Fibroblast of lung (primary cell): Measurements from ENCODE around the gene OR52I1. TPM values are rescaled to one million over a fixed set of nuclear protein-coding genes. Genes with fewer than 3 reads are reported as not detected.

Experiments
- DNase-seq, 2 donors: peaks; one replicate each; pipeline versions ENCODE4 v3.0.0 to v3.0.0-alpha.2; 2010; ENCODE audit warnings: low read depth in 2 of 2
- H2AFZ ChIP-seq: 2 replicates; pipeline ENCODE4 v1.5.1; 2012; ENCODE audit warnings: low read length, control low read depth, inconsistent platforms
- H3K27ac ChIP-seq: 2 replicates; pipeline ENCODE4 v1.5.1; 2011; ENCODE audit warnings: low read length, control low read depth; ENCODE audit not compliant: insufficient read depth
- H3K27me3 ChIP-seq: 2 replicates; pipeline ENCODE4 v1.5.1; 2011; ENCODE audit warnings: mild to moderate bottlenecking, low read length; ENCODE audit not compliant: control insufficient read depth, insufficient read depth
- H3K36me3 ChIP-seq: 2 replicates; pipeline ENCODE4 v1.5.1; 2011; ENCODE audit warnings: low read length; ENCODE audit not compliant: control insufficient read depth, insufficient read depth
- H3K4me1 ChIP-seq: 2 replicates; pipeline ENCODE4 v1.5.1; 2011; ENCODE audit warnings: low read length; ENCODE audit not compliant: control insufficient read depth, insufficient read depth; ENCODE audit errors: extremely low read depth
- H3K4me2 ChIP-seq: 2 replicates; pipeline ENCODE4 v1.5.1; 2011; ENCODE audit warnings: low read length, control low read depth; ENCODE audit not compliant: insufficient read depth; ENCODE audit errors: extremely low read depth
- H3K4me3 ChIP-seq, 4 experiments: fragments of 200-600 bp in 1 of 4; sonication (generic) in 1 of 4; replicated peaks in 1 of 4; 2 replicates each; pipeline ENCODE4 v1.5.1; 2011 to 2016; ENCODE audit warnings: low read length in 4 of 4, low read depth in 3 of 4, mild to moderate bottlenecking in 3 of 4, control low read depth in 2 of 4, inconsistent platforms in 1 of 4, mixed read lengths in 1 of 4; ENCODE audit not compliant: insufficient read depth in 1 of 4; ENCODE audit errors: control extremely low read depth in 1 of 4
- H3K79me2 ChIP-seq: 2 replicates; pipeline ENCODE4 v1.5.1; 2012; ENCODE audit warnings: mild to moderate bottlenecking, low read length, inconsistent platforms; ENCODE audit not compliant: control insufficient read depth, insufficient read depth
- H3K9ac ChIP-seq: 2 replicates; pipeline ENCODE4 v1.5.1; 2011; ENCODE audit warnings: mild to moderate bottlenecking, low read length, control low read depth; ENCODE audit not compliant: insufficient read depth
- H3K9me3 ChIP-seq: 2 replicates; pipeline ENCODE4 v1.5.1; 2012; ENCODE audit warnings: low read depth, low read length; ENCODE audit not compliant: control insufficient read depth, insufficient read depth
- H4K20me1 ChIP-seq: 2 replicates; pipeline ENCODE4 v1.5.1; 2011; ENCODE audit warnings: low read length; ENCODE audit not compliant: control insufficient read depth, insufficient read depth; ENCODE audit errors: extremely low read depth
- EZH2 ChIP-seq: IDR thresholded peaks from 2 replicates; pipeline ENCODE4 v1.5.1; 2012; ENCODE audit warnings: low read length, control low read depth, mild to moderate bottlenecking; ENCODE audit errors: missing control alignments
- polyA minus RNA-seq: library from RNA; depleted of rRNA, polyadenylated mRNA; stranded (reverse); fragments of >200 nt; gene quantifications from 2 replicates; pipeline ENCODE4 v1.2.3, GENCODE V29; 2011; ENCODE audit warnings: low replicate concordance
- polyA plus RNA-seq, 2 donors: library from polyadenylated mRNA; depleted of rRNA in 1 of 2; stranded (reverse) in 1 of 2; unstranded in 1 of 2; fragments of >200 nt; gene quantifications; 2 replicates each; pipeline ENCODE4 v1.2.1, GENCODE V29; 2011 to 2012; ENCODE audit warnings: missing spikeins in 1 of 2
- total RNA-seq: library from RNA; depleted of rRNA; stranded (reverse); fragments of >200 nt; gene quantifications from 2 replicates; pipeline ENCODE4 v1.2.1, GENCODE V29; 2014
- TF ChIP-seq, protein P1 (sequence below), 2 donors: IDR thresholded peaks in 1 of 2; conservative IDR thresholded peaks in 1 of 2; 1 replicate in 1 of 2; 2 replicates in 1 of 2; pipeline ENCODE4 v1.5.1; 2011 to 2012; ENCODE audit warnings: low read length in 2 of 2, control low read depth in 1 of 2, inconsistent platforms in 1 of 2, low read depth in 1 of 2, mild to moderate bottlenecking in 1 of 2

OR52I1 gene, protein sequence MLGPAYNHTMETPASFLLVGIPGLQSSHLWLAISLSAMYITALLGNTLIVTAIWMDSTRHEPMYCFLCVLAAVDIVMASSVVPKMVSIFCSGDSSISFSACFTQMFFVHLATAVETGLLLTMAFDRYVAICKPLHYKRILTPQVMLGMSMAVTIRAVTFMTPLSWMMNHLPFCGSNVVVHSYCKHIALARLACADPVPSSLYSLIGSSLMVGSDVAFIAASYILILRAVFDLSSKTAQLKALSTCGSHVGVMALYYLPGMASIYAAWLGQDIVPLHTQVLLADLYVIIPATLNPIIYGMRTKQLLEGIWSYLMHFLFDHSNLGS
- total RNA-seq: not detected in 2 replicates
- not detected in 2 replicates for polyA plus RNA-seq
- polyA plus RNA-seq (2012): not detected in 2 replicates
- not detected in 2 replicates for polyA minus RNA-seq

- no peak within 1 kb of the TSS for H2AFZ ChIP-seq
- no peak within 1 kb of the TSS for H3K4me3 ChIP-seq
- no peaks in the 10 kb centered on the region for H3K9me3 ChIP-seq
- TF ChIP-seq, protein P1, sequence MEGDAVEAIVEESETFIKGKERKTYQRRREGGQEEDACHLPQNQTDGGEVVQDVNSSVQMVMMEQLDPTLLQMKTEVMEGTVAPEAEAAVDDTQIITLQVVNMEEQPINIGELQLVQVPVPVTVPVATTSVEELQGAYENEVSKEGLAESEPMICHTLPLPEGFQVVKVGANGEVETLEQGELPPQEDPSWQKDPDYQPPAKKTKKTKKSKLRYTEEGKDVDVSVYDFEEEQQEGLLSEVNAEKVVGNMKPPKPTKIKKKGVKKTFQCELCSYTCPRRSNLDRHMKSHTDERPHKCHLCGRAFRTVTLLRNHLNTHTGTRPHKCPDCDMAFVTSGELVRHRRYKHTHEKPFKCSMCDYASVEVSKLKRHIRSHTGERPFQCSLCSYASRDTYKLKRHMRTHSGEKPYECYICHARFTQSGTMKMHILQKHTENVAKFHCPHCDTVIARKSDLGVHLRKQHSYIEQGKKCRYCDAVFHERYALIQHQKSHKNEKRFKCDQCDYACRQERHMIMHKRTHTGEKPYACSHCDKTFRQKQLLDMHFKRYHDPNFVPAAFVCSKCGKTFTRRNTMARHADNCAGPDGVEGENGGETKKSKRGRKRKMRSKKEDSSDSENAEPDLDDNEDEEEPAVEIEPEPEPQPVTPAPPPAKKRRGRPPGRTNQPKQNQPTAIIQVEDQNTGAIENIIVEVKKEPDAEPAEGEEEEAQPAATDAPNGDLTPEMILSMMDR (conservative IDR thresholded peaks at IDR 0.05 in 1 of 2, IDR thresholded peaks at IDR 0.05 in 1 of 2; ENCODE audit: low read depth in 1 of 2, low read length in 2 of 2): no peak
- no peak for TF ChIP-seq EZH2
- H3K36me3 ChIP-seq: no peaks in the 10 kb centered on the region
- no peaks in the 10 kb centered on the region for H4K20me1 ChIP-seq
- H3K27me3 ChIP-seq: no peaks in the 10 kb centered on the region
- H3K9ac ChIP-seq: no peak within 1 kb of the TSS
- no peak within 1 kb of the TSS for H3K4me2 ChIP-seq
- no peaks in the 10 kb centered on the region for H3K79me2 ChIP-seq
- no peak for DNase-seq
- no peak within 1 kb of the TSS for H3K27ac ChIP-seq
- H3K4me1 ChIP-seq: no peaks in the 10 kb centered on the region
Observed at GRCh38 chr11:4593739-4594138, at the start of gene OR52I1. Gene OR52I1 (plus strand): TSS chr11:4594039. CDS start chr11:4594039, 0 bp downstream.

GRCh38 chr11:4544891-4545290 is 48.9 kb upstream of the OR52I1 start, which contains the start of gene OR52M1:
Gene OR52M1 (plus strand): TSS chr11:4545191. CDS start chr11:4545191, 0 bp downstream.
- no peaks in the 10 kb centered on the region for H3K36me3 ChIP-seq
- no peak within 1 kb of the TSS for H3K4me2 ChIP-seq
- H3K9ac ChIP-seq: no peak within 1 kb of the TSS
- no peak within 1 kb of the TSS for H3K4me3 ChIP-seq
- TF ChIP-seq, protein P1 (conservative IDR thresholded peaks at IDR 0.05 in 1 of 2, IDR thresholded peaks at IDR 0.05 in 1 of 2; ENCODE audit: low read depth in 1 of 2, low read length in 2 of 2): no peak
- no peak for TF ChIP-seq EZH2
- DNase-seq: no peak
- no peak within 1 kb of the TSS for H2AFZ ChIP-seq
- H3K27me3 ChIP-seq: no peaks in the 10 kb centered on the region
- H3K27ac ChIP-seq: no peak within 1 kb of the TSS
- no peaks in the 10 kb centered on the region for H3K79me2 ChIP-seq
- no peaks in the 10 kb centered on the region for H3K9me3 ChIP-seq
- H3K4me1 ChIP-seq: no peaks in the 10 kb centered on the region
- no peaks in the 10 kb centered on the region for H4K20me1 ChIP-seq

DNA sequence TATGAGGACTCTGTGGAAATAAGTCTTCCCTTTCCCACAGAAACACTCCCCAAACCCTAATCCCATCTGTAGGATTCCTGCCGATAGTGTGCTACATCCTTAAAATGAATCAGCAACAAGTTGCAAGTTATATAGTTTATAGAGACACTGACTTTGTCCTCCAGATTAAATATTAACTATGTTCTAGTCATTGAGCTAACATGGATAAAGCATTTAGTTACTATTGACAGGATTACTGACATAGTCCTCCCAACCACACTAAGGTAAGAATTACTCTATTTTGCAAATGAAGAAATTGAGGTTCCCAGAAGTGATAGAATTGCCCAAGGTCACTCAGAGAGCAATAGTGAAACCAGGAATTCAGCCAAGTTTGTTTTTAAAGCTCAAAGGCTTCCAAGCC is 47.0 kb upstream of the OR52I1 start:
- H2AFZ ChIP-seq: no peak overlapping the region
- no peaks in the 10 kb centered on the region for H3K9me3 ChIP-seq
- no peaks in the 10 kb centered on the region for H3K4me1 ChIP-seq
- TF ChIP-seq, protein P1 (conservative IDR thresholded peaks at IDR 0.05 in 1 of 2, IDR thresholded peaks at IDR 0.05 in 1 of 2; ENCODE audit: low read depth in 1 of 2, low read length in 2 of 2): no peak
- TF ChIP-seq EZH2: no peak
- H3K36me3 ChIP-seq: no peaks in the 10 kb centered on the region
- no peaks in the 10 kb centered on the region for H4K20me1 ChIP-seq
- no peaks in the 10 kb centered on the region for H3K79me2 ChIP-seq
- H3K27ac ChIP-seq: no peak overlapping the region
- H3K4me3 ChIP-seq: no peak overlapping the region
- H3K9ac ChIP-seq: no peak overlapping the region
- H3K27me3 ChIP-seq: no peaks in the 10 kb centered on the region
- H3K4me2 ChIP-seq: no peak overlapping the region
- DNase-seq: no peak
